ENCODE results near the gene ELFN1.
A peak's percentile ranks its signal among the peaks of the same experiment; 100 is the strongest.

The ELFN1 gene

DNA sequence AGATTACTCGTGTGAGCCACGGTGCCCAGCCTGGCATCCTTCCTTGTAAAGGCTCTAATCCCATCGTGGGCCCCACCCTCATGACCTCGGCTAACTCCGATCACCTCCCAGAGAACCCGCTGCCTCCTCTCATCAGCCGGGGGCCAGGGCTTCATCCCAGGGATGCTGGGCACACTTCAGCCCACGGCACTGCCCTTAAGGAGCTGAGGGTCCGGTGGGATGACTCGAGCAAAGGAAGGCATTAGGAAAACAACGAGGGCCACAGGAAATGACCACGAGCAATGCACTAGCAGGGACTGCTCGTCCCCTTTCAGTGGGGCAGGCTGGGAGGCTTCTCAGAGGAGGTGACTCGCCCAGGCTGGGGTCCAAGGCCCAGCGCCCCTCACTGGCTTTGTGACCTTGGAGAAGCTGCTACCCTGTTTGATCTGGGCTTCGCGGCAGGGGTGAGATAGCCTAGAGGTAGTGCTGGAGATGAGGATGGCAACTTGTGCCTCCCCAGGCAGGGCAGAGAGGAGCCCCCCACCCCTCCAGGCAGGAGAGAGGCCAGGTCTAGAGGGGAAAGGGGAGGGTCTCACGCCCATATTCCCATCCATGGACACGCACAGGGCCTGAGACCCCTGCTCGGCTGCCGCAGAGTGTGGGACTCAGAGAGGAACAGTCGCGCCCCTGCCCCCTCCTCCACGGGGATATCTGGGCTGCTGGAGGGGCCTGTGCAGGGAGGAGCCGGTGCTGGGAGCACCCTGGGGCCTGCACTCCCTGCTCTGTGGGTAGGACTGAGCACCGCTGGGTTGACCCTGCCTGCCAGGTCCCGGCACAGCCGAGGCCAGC, 26.8 kb downstream of the ELFN1 start:
- peak; percentile 48 for DNase-seq

DNA sequence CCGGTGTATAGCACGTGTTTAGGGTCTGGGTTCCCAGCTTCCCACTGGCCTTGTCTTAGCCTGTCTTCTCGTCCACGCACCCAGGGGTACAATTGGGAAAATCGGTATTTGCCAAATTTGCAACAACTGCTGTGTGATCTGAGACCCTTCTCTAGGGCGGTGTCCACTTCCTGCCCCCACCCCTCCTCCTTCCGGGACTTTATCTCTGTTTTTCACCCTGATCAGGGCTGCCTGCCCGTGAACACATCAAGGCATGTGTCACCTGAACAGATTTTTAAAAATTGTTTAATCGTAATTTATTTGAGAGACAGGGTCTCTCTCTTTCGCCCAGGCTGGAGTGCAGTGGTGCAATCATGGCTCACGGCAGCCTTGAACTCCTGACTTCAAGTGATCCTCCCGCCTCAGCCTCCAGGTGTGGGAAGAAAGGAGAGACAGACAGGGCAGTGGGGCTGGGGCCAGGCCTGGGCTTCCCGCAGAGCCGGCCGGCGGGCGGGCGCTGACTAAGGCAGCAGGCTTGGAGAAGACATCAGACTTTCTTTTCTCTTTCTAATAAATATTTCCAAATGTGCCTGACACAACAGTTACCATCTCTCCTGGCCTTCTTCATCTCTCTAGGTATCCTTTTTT, 27.5 kb downstream of the ELFN1 start:
- DNase-seq: no peak

DNA sequence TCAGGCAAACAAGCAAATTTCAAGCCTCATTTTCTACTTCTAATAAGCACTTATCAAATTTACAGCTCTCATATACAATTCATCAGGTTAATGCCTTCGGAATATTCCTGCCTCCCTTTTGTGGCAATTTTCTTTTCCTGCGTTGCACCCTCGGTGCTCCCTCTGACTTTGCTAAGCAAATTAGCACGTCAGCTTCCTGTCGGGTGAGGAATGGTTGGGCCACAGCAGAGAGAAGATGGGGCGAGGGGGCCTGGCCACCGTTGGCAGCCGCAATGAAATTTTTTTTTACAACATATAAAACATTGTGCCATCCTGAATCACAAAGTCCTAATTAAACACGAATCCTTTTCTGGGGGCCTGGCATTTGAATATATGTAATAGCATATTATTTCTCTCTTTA, 28.1 kb downstream of the ELFN1 start:
- no peak for DNase-seq

DNA sequence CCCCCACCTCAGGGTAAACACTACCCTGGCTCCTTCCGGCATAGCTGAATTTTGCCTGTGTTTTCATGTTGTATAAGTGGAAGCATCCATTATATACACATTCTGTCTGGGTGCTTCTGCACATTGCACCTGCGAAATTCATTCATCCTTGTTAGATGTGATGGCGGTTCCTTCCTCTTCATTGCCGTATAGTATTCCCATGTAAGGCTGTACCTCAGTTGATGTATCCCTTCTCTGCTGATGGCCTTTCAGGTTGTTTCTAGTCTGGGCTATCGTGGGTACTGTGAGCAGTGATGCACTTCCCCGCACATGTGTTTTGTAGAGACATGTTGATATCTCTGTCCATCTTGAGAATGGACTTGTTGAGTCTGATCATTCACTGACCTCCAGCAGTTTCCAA, 28.9 kb downstream of the ELFN1 start:
- no peak for DNase-seq

DNA sequence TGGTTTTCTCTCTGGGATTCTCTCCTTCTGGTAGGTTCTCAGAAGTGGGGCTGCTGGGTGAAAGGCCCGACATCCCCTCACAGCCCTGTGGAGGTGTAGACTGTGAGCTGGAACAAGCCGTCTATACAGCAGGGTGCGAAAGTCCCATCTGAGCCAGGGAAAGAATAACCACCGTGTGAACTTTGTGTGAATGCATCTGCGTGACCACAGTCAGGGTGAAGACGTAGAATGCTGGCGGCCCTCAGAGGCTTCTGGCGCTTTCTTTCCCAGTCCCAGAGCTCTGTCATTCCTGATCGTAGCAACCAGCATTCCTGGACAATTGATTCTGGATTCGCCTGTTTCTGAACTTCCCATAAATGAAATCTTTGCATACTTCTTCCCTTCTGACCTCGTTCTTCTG, 30.0 kb downstream of the ELFN1 start:
- DNase-seq: no peak

DNA sequence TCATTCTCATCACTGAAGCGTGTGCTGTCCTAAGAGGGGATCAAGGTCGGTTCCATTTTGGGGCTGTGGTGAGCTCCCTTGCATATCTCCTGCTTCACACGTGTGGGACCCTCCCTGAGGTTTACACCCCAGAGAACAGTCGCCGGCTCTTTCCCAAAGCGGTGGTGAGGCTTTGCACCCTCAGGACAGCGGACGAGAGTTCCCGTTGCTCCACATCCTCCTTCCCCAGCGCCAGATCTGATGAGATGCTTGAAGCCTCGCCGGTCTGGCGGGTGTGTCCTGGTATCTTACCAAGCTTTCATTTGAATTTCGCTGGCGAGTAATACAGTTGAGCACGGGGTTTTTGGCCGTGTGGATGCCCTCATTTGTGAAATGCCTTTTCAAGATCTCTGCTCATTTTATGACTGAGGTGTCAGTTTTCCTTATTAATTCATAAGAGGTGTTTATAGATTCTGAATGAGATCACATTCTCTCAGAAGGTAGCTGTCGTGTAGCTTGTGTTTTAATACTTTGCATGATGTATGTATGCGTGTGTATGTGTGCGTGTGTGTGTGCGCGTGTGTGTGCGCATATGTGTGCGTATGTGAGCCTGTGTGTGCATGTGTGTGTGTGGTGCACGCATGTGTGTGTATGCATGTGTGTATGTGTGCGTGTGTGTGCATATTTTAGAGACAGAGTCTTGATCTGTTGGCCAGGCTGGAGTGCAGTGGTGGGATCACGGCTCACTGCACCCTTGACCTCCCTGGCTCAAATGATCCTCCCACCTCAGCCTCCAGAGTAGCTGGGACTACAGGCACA, 30.7 kb downstream of the ELFN1 start:
- no peak for DNase-seq

DNA sequence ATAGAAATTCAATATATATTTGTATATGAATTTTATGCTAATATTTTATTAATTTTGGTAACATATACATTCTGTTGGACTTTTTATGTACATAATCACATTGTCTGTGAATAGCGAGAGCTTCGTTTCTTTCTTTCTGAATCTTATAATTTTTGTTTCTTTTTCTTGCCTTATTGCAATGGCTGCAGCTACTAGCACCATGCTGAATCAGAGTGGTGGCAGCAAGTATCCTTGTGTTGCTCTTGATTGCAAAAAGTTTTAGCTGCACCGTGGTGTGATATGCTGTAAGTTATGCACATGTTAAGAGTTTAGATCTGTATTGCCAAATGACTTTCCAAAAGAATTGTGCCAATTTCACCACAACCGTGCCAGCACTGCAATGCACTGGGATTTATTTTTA, 32.6 kb downstream of the ELFN1 start:
- no peak for DNase-seq

DNA sequence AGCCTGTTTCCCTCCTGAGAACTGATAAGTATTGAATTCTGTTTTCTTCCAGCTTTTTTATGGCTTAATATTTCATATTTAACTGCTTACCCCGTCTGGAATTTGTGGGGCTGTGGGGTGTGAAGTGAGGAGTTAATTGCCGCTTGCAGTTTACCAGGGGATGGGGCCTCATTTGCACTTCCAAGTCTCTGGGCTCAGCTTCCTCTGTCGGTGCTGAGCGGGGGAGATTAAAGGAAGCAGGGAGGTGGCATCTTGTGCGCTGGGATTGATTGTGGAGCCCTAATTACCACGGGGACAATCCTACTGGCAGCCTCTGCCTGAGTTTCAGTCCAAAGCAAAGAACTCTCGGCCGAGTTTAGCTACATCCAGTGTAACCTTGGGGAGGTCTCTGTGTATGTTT, 33.4 kb downstream of the ELFN1 start:
- DNase-seq: no peak

DNA sequence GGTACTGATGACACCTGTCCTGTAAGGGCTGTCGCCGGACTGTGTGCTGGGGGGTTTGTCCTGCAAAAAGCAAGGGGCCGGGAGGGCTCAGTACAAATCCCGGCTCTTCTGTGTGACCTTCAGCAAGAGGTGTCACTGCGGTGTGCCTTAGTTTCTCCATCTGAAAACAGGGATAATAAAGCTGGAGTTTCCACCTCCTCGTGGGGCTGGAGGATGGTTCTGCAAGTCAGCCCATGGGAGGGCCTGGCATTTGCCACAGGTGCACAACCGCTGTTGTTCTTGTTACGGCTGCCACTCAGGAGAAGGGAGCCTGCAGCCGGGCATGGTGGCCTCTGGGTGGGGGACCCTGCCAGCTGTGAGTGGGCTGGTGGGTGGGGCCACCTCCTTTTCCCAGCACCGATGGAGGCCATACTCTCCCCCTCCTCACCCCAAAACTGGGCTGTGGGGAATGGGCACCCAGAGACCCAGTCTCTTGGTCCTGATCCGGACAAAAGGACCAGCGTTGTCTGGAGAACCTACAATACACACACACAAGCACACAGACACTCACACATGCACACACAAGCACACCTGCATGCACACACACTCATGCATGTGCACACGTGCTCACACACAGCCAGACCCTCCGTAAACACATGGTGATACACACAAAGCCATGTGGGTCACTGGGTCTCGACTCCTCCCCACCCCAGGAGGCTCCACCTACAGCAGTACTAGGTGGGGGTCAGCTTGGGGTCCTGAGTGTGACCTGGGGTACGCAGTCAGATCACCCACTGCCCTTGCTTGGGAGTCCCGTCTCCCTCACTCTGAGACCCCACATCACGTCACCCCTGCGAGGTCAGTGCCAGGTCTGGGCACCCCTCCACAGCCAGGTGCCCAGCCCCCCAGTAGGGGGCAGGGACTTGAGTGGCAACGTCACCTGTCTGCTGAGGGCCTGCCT, 34.1 kb downstream of the ELFN1 start:
- no peak for DNase-seq

DNA sequence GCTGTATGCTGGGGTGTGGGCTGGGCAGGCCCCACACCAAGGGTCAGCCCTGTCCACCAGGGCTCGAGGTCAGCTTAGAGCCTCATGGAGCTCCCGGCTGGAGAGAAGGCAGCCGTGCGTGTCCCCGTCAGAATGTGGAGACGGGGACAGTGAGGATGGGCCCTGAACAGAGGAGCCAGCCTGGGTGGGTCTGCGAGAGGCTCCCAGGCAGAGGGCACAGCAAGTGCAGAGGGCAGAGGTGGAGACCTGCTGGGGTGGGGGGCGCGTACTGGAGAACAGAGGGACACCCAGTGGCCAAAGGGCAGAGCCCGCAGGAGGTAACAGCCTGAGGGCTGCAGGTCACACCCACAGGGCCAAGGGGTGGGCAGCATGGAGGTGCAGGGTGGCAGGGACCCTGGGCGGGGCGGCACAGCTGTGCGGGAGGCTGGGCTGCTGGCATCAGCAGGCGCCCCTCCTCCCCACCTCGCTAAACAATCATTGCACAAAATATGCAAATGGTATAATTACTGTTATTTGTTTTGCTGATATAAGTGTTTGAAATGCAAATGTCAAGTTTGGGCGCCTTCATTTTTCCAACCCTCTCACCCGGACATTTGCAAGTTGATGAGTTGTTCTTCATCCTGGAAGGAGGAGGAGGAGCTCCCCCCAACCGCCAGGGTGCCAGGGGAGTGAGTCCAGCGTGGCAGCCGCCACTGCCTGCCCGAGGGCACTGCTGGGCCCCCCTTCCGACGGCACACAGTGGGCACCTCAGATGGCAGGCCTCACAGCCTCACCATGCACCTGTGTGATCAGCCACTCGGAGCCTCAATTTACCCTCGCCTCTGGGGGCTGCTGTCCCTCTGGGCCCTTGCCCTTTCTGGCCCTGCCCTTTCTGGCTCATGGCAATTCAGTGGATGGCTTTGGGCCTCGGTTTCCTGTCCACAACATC, 35.0 kb downstream of the ELFN1 start:
- DNase-seq: no peak

DNA sequence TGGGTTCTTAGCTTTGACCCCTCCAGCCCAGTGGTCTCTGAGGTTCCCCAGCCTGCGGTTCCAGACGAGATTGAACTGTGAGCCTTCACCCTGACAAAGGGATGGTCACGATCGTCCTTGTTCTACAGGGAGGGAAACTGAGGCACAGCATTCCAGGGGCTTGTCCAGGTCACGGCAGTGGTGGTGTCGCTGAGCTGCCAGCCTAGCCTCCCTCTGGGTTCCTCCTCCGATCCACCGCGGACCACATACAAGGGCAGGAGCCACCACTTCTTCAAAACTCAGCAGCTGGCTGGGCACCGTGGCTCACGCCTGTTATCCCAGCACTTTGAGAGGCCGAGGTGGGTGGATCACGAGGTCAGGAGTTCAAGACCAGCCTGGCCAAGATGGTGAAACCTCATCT, 35.8 kb downstream of the ELFN1 start:
- DNase-seq: no peak

DNA sequence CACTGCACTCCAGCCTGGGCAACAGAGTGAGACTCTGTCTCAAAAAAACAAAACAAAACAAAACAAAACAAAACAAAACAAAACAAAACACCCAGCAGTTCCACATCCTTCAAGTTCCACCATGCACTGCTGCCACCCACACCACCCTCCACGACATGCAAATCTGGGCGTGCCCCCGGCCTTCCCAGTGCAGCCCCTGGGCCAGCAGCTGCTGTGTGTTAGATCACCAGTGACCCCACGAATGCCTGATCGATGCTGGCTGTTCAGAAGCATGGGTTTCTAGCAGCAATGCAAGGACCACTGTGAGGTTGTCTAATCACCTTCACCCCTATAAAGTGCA, 36.3 kb downstream of the ELFN1 start:
- no peak for DNase-seq

DNA sequence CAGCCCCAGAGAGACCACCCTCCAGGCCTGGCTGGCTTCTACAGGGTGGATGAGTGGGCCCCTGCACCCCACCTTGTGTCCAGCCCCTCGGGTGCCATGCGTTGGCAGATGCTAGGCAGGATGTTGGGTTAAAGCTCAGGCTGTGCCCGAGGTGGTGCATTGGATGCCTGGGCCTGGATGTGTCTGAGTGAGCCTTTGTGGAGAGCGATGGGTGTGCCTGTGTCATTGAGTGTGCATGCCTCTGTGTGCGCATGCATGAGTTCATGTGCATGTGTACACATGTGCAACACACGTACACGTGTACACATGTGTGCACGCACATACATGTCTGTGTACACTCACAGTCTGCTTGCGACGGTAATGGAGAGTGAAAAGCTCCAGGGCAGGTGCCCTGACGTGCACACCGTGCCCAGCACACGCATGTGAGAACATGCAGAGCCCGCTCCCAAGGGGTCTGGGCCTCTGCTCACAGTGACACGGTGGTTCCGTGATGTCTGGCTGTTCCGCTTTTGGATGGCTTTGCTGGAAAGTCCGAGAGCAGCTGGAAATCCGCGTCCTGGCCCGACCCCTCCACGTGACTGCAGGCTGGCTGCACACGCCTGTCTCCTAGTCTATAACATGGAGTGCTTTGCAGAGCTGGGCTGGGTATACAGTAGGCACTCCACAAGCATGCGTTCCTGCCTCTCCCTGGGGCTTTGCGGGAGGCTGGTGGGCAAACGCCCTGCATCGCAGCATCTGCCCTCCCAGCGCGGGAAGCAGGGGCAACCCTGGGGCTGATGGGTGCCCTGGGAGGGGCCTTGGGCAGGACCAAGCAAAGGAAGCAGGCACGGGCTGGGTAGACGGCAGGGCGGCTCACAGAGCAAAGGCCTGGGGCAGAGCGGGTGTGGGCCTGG, 36.9 kb downstream of the ELFN1 start:
- DNase-seq: no peak

DNA sequence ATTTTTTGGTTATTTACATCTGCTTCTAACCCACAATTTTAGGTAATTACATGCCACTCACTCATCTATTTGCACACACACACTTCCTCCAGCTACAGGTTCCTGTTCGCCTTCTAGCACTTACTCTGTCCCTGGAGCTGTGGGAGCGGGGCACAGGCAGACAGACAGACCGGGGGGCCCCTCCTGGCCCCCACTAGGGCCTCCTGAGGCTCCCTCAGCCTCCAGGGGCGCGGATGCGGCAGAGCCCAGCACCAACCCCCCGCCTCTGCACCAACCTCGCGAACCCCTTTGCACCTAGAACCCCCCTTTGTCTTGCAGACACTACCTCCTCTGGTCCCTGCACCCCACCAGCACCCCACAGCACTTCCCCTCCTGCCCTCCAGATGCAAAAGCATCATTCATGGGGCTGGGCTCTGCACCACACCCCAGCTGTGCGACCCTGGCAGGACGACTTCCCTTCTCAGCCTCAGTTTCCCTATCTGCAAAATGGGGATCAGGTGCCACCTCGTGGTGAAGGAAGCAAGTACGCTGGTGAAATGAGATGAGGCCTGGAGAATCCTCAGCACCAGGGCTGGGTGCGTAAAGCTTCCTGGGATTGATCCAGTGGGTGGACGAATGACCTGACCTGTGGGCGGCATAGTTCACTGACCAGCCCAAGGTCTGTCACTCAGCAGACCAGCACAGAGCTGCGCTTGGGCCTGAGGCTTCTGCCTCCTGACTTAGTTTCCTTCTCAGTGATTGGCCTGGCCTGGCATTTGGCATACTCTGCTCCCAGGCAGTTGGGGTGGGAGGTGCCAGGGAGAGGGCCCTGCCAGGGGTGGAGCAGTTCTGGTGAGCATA, 37.9 kb downstream of the ELFN1 start:
- no peak for DNase-seq

DNA sequence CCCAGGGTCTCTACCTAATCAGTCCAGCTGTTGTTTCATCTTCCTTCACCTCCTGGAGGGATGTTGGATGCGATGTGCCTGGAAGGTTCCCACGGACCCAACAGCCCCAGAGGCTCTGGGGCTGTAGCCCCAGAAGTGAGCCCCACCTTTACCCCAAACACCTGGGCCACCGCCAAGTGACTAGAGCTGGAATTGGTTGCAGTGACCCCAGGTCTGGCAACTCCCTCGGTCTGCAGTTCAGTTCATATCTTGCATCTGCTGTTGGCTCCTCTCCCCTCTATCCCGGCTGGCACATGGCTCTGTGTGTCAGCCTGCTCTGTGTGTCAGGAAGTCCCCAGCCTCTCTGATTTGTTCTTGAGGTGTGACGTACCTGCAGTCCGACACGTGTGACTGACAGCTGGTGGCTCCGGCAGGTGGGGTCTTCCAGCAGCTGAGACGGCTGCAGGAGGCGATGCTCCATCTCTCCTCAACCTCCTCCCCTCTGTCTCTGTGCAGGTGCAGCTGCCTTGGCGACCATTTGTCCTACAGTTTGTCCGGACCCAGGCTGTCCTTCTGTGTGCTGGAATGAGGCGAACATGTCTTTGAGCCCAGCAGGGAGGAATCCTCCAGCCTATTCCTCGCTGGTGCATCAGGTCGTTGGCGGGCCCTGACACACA, 38.6 kb downstream of the ELFN1 start:
- no peak for DNase-seq

DNA sequence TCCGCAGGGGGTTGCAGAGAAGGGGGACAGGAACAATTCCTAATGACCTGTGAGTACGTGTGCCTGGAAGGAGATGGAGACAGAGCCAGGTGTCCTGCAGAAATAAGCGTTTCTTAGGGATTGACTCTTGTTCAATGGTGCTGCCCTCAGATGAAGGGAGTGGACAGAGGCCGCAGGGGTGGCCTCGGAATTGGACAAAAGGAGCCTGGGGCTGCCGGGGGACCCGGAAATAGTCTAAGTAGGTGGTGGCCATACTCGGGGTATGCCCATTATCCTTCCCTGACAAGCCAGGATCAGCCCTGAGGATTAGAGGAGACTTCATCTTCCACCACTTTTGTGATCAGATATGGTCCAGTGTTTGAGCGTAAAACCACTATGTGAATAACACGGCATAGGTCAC, 39.2 kb downstream of the ELFN1 start:
- DNase-seq: no peak

DNA sequence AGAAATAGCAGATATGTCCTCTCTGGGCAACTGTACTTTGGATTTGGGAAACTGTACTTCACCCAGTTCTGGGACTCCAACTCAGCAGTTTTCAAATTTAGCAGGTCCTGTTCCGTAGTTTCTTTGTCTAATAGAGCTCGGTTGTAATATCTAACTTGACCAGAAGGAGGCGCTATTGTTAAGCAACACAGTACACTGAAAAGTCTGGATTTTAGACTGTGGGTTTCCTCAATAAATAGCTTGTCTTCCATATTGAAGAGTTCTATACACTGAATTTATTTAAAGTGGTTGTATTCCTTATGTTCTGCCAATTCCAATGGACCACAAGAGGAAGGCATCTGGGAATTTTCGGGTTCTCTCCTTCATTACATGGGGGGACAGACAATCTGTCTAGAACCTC, 39.8 kb downstream of the ELFN1 start:
- DNase-seq: no peak

DNA sequence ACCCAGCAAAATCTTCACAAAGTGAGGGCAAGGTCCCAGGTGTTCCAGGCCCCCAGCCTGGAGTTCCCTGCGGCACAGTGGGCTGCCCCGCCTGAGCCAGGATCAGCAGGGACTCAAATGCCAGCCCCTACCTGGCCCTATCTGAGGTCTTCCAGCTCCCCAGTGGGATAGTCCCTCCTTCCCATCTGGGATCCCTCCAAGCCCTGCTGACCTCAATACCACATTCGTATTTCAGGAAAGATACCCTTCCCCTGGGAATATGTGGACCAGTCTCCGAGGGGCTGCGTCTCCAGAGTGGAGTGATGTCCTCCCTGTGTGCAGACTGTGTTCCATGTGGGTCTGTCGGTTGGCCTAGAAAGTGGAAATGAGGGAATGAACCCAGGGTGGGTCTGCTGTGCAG, 40.9 kb downstream of the ELFN1 start:
- no peak for DNase-seq

All from fibroblast of skin of back (primary cell).